ENCODE data around the gene AP2B1. TPM values are rescaled to one million over a fixed set of nuclear protein-coding genes. Genes with fewer than 3 reads are reported as not detected.

The AP2B1 gene
- total and polyA plus RNA-seq, 4 donors, result 8.7 to 55.6 (median 22.3) TPM

DNA sequence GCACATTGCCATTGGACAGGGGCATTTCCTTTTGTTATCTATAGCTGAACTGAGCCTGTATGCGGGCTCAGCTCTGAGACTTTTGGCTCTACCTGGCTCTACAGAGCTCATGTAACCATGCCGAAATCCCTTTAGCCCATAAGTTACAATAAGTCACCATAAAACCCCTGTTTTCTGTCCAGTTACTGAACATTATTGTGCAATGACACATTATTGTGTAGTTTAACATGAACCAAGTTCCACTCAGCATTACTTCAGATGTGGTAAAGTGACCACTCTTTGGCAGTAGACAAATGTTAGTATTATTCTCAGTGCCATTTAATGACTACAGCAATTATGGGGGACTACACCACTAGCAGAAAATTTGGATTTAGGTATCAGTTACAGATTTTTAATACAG, 78.9 kb downstream of the AP2B1 start:
- Histone ChIP-seq H3K9ac (ENCODE audit: low read depth in 1 of 2, low read length in 2 of 2) (no peak overlapping the region), H3K4me1 (ENCODE audit: control insufficient read depth in 4 of 4, insufficient read depth in 4 of 4, low read length in 3 of 4) (peaks cover 4 to 29% (median 19%) of the 10 kb centered on the region in 4 donors), H3K27me3 (ENCODE audit: control insufficient read depth in 4 of 4, insufficient read depth in 4 of 4, low read length in 3 of 4) (no peaks in the 10 kb centered on the region), H3K27ac (ENCODE audit: low read depth in 1 of 2, low read length in 2 of 2) (peak overlapping the region in 1 of 2 donors; percentile 68), H3K36me3 (ENCODE audit: control insufficient read depth in 4 of 4, insufficient read depth in 3 of 4, low read depth in 1 of 4, low read length in 3 of 4) (peaks cover 0 to 3% (median under 1%) of the 10 kb centered on the region in 4 donors), H3K9me3 (ENCODE audit: control insufficient read depth in 4 of 4, low read length in 3 of 4) (no peaks in the 10 kb centered on the region), H3K4me3 (ENCODE audit: low read depth in 1 of 3, low read length in 3 of 3) (no peak overlapping the region)
- TF ChIP-seq JUND (IDR thresholded peaks at IDR 0.05) (no peak), SP1 (IDR thresholded peaks at IDR 0.05) (no peak), HNF4A (conservative IDR thresholded peaks at IDR 0.05) (no peak), RXRA (IDR thresholded peaks at IDR 0.05) (peak in 1 of 2 donors; percentile 6), EGR1 (IDR thresholded peaks at IDR 0.05; ENCODE audit: low read depth in 2 of 2) (no peak), NR2F2 (IDR thresholded peaks at IDR 0.05) (no peak)
- TF ChIP-seq, protein P1, sequence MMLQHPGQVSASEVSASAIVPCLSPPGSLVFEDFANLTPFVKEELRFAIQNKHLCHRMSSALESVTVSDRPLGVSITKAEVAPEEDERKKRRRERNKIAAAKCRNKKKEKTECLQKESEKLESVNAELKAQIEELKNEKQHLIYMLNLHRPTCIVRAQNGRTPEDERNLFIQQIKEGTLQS (IDR thresholded peaks at IDR 0.05), result no peak
- DNase-seq (ENCODE audit: low spot score), result no peak
- WGBS, result 46% methylated on average over 2 of the region's 2 CpGs

DNA sequence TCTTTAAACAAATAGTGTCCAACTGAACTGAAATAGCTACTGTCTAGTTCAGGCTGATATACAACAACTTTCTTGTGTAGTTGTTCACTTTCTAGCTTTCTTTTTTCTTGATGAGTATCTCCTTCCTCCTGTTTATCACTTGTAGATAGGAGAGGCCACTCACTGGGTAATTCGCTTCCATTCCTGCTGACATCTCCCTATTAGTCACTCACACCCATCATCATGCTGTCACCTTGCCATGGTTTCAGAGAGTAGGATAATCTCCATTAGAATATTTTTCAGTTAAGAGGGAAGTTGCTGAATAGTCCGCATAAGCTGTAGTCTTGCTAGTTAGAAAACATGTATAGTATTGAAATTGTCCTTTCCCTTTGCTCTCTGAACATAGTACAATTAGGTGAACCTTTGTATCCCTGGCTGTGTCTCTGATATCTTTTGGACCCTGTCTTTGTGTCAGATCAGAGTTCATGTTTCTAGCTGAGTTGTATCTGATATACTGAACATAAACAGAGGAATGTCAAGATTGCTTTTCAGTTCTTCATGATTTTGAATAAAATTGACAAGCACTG, 79.9 kb downstream of the AP2B1 start:
- H3K27ac ChIP-seq (ENCODE audit: low read depth in 1 of 2, low read length in 2 of 2), result peak overlapping the region; percentile 64 to 68
- 49% methylated on average over 2 of the region's 2 CpGs for WGBS

More for the DNA sequence above, 79.9 kb downstream of the AP2B1 start:
- H3K4me1 ChIP-seq (ENCODE audit: control insufficient read depth in 4 of 4, insufficient read depth in 4 of 4, low read length in 3 of 4), result peaks cover 4 to 29% (median 19%) of the 10 kb centered on the region in 4 donors
- no peak overlapping the region for H3K4me3 ChIP-seq (ENCODE audit: low read depth in 1 of 3, low read length in 3 of 3)
- TF ChIP-seq HNF4G (IDR thresholded peaks at IDR 0.05) (peak; percentile 99), GABPA (IDR thresholded peaks at IDR 0.05 in 1 of 2, conservative IDR thresholded peaks at IDR 0.05 in 1 of 2) (no peak), EGR1 (IDR thresholded peaks at IDR 0.05; ENCODE audit: low read depth in 2 of 2) (peak in 1 of 2 donors; percentile 39), NR2F2 (IDR thresholded peaks at IDR 0.05) (peak; percentile 78), MAX (IDR thresholded peaks at IDR 0.05) (peak; percentile 80), JUND (IDR thresholded peaks at IDR 0.05) (peak; percentile 60 to 91), SP1 (IDR thresholded peaks at IDR 0.05) (peak; percentile 97), RAD21 (IDR thresholded peaks at IDR 0.05) (peak; percentile 36 to 43), RXRA (IDR thresholded peaks at IDR 0.05) (peak; percentile 85 to 93), FOXA1 (IDR thresholded peaks at IDR 0.05) (no peak), FOXA2 (IDR thresholded peaks at IDR 0.05) (peak; percentile 65), TAF1 (conservative IDR thresholded peaks at IDR 0.05) (no peak), YY1 (IDR thresholded peaks at IDR 0.05) (peak; percentile 68), HNF4A (conservative IDR thresholded peaks at IDR 0.05) (peak; percentile 100)
- TF ChIP-seq, protein P2, sequence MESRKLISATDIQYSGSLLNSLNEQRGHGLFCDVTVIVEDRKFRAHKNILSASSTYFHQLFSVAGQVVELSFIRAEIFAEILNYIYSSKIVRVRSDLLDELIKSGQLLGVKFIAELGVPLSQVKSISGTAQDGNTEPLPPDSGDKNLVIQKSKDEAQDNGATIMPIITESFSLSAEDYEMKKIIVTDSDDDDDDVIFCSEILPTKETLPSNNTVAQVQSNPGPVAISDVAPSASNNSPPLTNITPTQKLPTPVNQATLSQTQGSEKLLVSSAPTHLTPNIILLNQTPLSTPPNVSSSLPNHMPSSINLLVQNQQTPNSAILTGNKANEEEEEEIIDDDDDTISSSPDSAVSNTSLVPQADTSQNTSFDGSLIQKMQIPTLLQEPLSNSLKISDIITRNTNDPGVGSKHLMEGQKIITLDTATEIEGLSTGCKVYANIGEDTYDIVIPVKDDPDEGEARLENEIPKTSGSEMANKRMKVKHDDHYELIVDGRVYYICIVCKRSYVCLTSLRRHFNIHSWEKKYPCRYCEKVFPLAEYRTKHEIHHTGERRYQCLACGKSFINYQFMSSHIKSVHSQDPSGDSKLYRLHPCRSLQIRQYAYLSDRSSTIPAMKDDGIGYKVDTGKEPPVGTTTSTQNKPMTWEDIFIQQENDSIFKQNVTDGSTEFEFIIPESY (IDR thresholded peaks at IDR 0.05), result no peak
- TF ChIP-seq, protein P1 (IDR thresholded peaks at IDR 0.05), result peak; percentile 12
- TF ChIP-seq, protein P3, sequence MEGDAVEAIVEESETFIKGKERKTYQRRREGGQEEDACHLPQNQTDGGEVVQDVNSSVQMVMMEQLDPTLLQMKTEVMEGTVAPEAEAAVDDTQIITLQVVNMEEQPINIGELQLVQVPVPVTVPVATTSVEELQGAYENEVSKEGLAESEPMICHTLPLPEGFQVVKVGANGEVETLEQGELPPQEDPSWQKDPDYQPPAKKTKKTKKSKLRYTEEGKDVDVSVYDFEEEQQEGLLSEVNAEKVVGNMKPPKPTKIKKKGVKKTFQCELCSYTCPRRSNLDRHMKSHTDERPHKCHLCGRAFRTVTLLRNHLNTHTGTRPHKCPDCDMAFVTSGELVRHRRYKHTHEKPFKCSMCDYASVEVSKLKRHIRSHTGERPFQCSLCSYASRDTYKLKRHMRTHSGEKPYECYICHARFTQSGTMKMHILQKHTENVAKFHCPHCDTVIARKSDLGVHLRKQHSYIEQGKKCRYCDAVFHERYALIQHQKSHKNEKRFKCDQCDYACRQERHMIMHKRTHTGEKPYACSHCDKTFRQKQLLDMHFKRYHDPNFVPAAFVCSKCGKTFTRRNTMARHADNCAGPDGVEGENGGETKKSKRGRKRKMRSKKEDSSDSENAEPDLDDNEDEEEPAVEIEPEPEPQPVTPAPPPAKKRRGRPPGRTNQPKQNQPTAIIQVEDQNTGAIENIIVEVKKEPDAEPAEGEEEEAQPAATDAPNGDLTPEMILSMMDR (IDR thresholded peaks at IDR 0.05; ENCODE audit: low read depth, low read length, missing input control), result no peak
- TF ChIP-seq, protein P4, sequence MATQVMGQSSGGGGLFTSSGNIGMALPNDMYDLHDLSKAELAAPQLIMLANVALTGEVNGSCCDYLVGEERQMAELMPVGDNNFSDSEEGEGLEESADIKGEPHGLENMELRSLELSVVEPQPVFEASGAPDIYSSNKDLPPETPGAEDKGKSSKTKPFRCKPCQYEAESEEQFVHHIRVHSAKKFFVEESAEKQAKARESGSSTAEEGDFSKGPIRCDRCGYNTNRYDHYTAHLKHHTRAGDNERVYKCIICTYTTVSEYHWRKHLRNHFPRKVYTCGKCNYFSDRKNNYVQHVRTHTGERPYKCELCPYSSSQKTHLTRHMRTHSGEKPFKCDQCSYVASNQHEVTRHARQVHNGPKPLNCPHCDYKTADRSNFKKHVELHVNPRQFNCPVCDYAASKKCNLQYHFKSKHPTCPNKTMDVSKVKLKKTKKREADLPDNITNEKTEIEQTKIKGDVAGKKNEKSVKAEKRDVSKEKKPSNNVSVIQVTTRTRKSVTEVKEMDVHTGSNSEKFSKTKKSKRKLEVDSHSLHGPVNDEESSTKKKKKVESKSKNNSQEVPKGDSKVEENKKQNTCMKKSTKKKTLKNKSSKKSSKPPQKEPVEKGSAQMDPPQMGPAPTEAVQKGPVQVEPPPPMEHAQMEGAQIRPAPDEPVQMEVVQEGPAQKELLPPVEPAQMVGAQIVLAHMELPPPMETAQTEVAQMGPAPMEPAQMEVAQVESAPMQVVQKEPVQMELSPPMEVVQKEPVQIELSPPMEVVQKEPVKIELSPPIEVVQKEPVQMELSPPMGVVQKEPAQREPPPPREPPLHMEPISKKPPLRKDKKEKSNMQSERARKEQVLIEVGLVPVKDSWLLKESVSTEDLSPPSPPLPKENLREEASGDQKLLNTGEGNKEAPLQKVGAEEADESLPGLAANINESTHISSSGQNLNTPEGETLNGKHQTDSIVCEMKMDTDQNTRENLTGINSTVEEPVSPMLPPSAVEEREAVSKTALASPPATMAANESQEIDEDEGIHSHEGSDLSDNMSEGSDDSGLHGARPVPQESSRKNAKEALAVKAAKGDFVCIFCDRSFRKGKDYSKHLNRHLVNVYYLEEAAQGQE (IDR thresholded peaks at IDR 0.05), result peak; percentile 79
- peaks cover 0 to 6% (median 4%) of the 10 kb centered on the region in 4 donors for H3K36me3 ChIP-seq (ENCODE audit: control insufficient read depth in 4 of 4, insufficient read depth in 3 of 4, low read depth in 1 of 4, low read length in 3 of 4)
- no peaks in the 10 kb centered on the region for H3K27me3 ChIP-seq (ENCODE audit: control insufficient read depth in 4 of 4, insufficient read depth in 4 of 4, low read length in 3 of 4)
- DNase-seq (ENCODE audit: low spot score), result no peak
- H3K9me3 ChIP-seq (ENCODE audit: control insufficient read depth in 4 of 4, low read length in 3 of 4), result no peaks in the 10 kb centered on the region
- no peak overlapping the region for H3K9ac ChIP-seq (ENCODE audit: low read depth in 1 of 2, low read length in 2 of 2)

Measured in liver (tissue), 9 donors.